ENCODE measurements around the gene ZNF780B.

ZNF780B gene

GRCh38 chr19:40055832-40056504 is at the start of gene ZNF780B:
Gene ZNF780B (minus strand): TSS chr19:40056231. CDS start chr19:40050332, 5,899 bp downstream.
- H3K4me3 ChIP-seq (ENCODE audit: low read depth, low read length) = peak within 1 kb of the TSS; percentile 79
- no peak for TF ChIP-seq CTCF (IDR thresholded peaks at IDR 0.05; ENCODE audit: borderline replicate concordance, insufficient read depth, low read depth, low read length)

DNA sequence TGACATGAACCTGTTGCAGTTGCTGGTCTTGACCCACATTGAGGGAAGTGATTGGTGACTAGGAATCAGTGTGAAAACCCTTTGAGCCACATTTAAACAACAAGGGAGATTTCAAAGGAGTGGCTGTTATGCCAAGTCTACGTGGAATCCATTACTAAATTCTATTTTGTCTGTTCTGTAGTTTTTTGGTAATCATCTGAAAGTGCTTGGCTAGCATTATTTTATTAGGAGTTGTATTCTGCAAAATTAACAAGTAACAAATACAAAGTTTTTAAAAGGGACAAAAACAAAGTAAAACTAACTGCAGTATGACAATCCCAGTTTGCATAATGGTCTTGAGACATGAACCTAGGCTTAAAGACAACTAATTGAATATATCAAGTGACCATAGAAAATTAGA is 48.7 kb upstream of the ZNF780B start:
- no peak overlapping the region for H3K4me3 ChIP-seq (ENCODE audit: low read depth, low read length)
- TF ChIP-seq CTCF (IDR thresholded peaks at IDR 0.05; ENCODE audit: borderline replicate concordance, insufficient read depth, low read depth, low read length) = no peak

DNA sequence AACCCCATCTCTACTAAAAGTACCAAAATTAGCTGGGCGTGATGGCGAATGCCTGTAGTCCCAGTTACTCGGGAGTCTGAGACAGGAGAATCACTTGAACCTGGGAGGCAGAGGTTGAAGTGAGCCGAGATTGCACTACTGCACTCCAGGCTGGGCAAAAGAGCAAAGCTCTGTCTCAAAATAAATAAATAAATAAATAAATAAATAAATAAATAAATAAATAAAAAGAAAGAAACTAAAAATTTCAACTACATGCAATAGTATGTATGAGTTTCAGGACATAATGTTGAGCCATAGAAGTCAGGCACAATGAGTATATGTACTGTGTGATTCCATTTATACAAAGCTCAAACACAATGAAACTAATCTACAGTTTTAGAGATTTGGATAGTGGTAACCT is 47.6 kb upstream of the ZNF780B start:
- no peak overlapping the region for H3K4me3 ChIP-seq (ENCODE audit: low read depth, low read length)
- no peak for TF ChIP-seq CTCF (IDR thresholded peaks at IDR 0.05; ENCODE audit: borderline replicate concordance, insufficient read depth, low read depth, low read length)

DNA sequence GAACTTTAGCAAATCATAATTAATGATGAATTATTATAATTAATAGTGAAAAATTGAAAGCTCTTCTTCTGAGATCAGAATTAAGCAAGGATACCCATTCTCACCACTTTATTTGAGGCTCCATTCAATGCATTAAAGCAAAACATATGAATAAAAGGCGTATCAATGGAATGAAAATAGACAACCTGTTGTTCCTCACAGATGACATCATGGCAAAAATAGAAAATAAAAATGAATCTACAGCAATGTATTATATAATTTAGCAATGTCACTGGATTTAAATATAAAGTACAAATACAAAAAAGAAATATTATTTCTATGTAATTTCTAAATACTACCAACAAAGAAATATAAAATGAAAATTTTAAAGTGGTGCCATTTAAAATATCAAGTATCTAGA is 45.8 kb upstream of the ZNF780B start:
- TF ChIP-seq CTCF (IDR thresholded peaks at IDR 0.05; ENCODE audit: borderline replicate concordance, insufficient read depth, low read depth, low read length) = no peak
- no peak overlapping the region for H3K4me3 ChIP-seq (ENCODE audit: low read depth, low read length)

- no peak overlapping the region for H3K4me3 ChIP-seq (ENCODE audit: low read depth, low read length)
- no peak for TF ChIP-seq CTCF (IDR thresholded peaks at IDR 0.05; ENCODE audit: borderline replicate concordance, insufficient read depth, low read depth, low read length)
Observed at GRCh38 chr19:40093416-40093815, 37.4 kb upstream of the ZNF780B start.

GRCh38 chr19:40091205-40092129 is 35.4 kb upstream of the ZNF780B start:
- peak overlapping the region; percentile 82 for H3K4me3 ChIP-seq (ENCODE audit: low read depth, low read length)
- no peak for TF ChIP-seq CTCF (IDR thresholded peaks at IDR 0.05; ENCODE audit: borderline replicate concordance, insufficient read depth, low read depth, low read length)

Measured in GM12875 (cell line).